ENCODE data around the gene DGKB.

GRCh38 chr7:14861456-14861855, 41.1 kb downstream of the DGKB start:
- TF ChIP-seq CTCF (IDR thresholded peaks at IDR 0.05; ENCODE audit: poor library complexity) (no peak), EZH2 (IDR thresholded peaks at IDR 0.05; ENCODE audit: borderline replicate concordance) (no peak), EZH2phosphoT487 (IDR thresholded peaks at IDR 0.05; ENCODE audit: low read depth, severe bottlenecking, unreplicated experiment) (no peak)
